Right atrium auricular region (tissue), 2 donors: ENCODE data around the gene MCM3. TPM values are rescaled to one million over a fixed set of nuclear protein-coding genes. Genes with fewer than 3 reads are reported as not detected.

ENCODE experiments used
- DNase-seq: peaks from one replicate; pipeline ENCODE4 v3.0.0-alpha.2; 2019; ENCODE audit warnings: low spot score
- H3K27ac ChIP-seq, 2 donors: fragments of 200-600 bp; sonication (generic); 1 replicate in 1 of 2; 2 replicates in 1 of 2; pipeline ENCODE4 v1.5.1; 2016 to 2019
- H3K27me3 ChIP-seq, 2 donors: fragments of 200-600 bp; sonication (generic); one replicate each; pipeline versions ENCODE4 v1.5.1 to v1.6.0; 2017 to 2019
- H3K36me3 ChIP-seq: fragments of 200-600 bp; sonication (generic); one replicate; pipeline ENCODE4 v1.5.1; 2016
- H3K4me1 ChIP-seq, 2 donors: fragments of 200-600 bp; sonication (generic); one replicate each; pipeline versions ENCODE4 v1.5.1 to v1.6.0; 2017 to 2019
- H3K4me3 ChIP-seq, 2 donors: fragments of 200-600 bp; sonication (generic); 1 replicate in 1 of 2; 2 replicates in 1 of 2; pipeline ENCODE4 v1.5.1; 2017 to 2019; ENCODE audit warnings: mild to moderate bottlenecking in 1 of 2, moderate library complexity in 1 of 2
- H3K9me3 ChIP-seq, 2 donors: fragments of 200-600 bp; sonication (generic); one replicate each; pipeline ENCODE4 v1.5.1; 2019
- total RNA-seq, 2 donors: library from RNA; depleted of rRNA; stranded (reverse); fragments of >200 nt; gene quantifications; one replicate each; pipeline ENCODE4 v1.1.0, GENCODE V29; 2016
- TF ChIP-seq, protein P1 (sequence below), 2 donors: fragments of 200-600 bp; sonication (generic); IDR thresholded peaks; one replicate each; pipeline ENCODE4 v1.5.1; 2019; ENCODE audit warnings: antibody characterized with exemption in 2 of 2

The MCM3 gene
- total RNA-seq, 2 donors from 2014 or later, result 18.5 to 20.8 TPM

- Histone ChIP-seq H3K4me3 (no peak overlapping the region), H3K27me3 (no peaks in the 10 kb centered on the region), H3K4me1 (no peaks in the 10 kb centered on the region), H3K9me3 (no peaks in the 10 kb centered on the region), H3K36me3 (peaks cover 18% of the 10 kb centered on the region), H3K27ac (no peak overlapping the region)
- TF ChIP-seq, protein P1, sequence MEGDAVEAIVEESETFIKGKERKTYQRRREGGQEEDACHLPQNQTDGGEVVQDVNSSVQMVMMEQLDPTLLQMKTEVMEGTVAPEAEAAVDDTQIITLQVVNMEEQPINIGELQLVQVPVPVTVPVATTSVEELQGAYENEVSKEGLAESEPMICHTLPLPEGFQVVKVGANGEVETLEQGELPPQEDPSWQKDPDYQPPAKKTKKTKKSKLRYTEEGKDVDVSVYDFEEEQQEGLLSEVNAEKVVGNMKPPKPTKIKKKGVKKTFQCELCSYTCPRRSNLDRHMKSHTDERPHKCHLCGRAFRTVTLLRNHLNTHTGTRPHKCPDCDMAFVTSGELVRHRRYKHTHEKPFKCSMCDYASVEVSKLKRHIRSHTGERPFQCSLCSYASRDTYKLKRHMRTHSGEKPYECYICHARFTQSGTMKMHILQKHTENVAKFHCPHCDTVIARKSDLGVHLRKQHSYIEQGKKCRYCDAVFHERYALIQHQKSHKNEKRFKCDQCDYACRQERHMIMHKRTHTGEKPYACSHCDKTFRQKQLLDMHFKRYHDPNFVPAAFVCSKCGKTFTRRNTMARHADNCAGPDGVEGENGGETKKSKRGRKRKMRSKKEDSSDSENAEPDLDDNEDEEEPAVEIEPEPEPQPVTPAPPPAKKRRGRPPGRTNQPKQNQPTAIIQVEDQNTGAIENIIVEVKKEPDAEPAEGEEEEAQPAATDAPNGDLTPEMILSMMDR (IDR thresholded peaks at IDR 0.05), result no peak
- DNase-seq, result no peak
Measured at GRCh38 chr6:52260634-52261033, 23.9 kb downstream of the MCM3 start.

GRCh38 chr6:52255434-52255833, 29.1 kb downstream of the MCM3 start:
- DNase-seq, result no peak
- Histone ChIP-seq H3K27ac (no peak overlapping the region), H3K9me3 (no peaks in the 10 kb centered on the region), H3K36me3 (no peaks in the 10 kb centered on the region), H3K4me1 (no peaks in the 10 kb centered on the region), H3K27me3 (no peaks in the 10 kb centered on the region), H3K4me3 (no peak overlapping the region)
- TF ChIP-seq, protein P1 (IDR thresholded peaks at IDR 0.05), result no peak

- H3K9me3 ChIP-seq, result no peaks in the 10 kb centered on the region
- no peak for DNase-seq
- no peak overlapping the region for H3K4me3 ChIP-seq
- no peak overlapping the region for H3K27ac ChIP-seq
- no peaks in the 10 kb centered on the region for H3K4me1 ChIP-seq
- TF ChIP-seq, protein P1 (IDR thresholded peaks at IDR 0.05), result no peak
- no peaks in the 10 kb centered on the region for H3K36me3 ChIP-seq
- H3K27me3 ChIP-seq, result no peaks in the 10 kb centered on the region
Measured at GRCh38 chr6:52254731-52255378, 29.7 kb downstream of the MCM3 start.

DNA sequence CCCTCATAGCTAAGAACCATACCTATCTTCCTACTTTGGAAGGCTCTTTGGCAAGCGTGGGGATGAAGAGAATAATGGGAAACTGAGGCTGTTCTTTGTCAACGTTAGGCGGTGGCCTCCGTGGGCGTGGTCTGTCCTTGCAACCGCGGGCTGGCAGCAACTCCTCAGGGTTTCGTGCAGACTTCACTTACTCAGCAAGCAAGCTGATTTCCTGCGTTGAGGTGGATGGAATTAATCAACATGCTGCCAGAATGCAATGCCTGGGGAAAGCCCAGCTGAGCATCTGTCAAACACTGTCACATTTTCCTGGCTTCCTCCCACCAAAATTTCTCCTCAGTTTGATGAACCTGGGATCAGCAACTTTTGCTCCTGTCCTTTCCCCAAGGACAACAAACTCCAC, 31.0 kb downstream of the MCM3 start:
- H3K4me3 ChIP-seq, result no peak overlapping the region
- H3K4me1 ChIP-seq, result no peaks in the 10 kb centered on the region
- TF ChIP-seq, protein P1 (IDR thresholded peaks at IDR 0.05), result no peak
- no peak overlapping the region for H3K27ac ChIP-seq
- H3K27me3 ChIP-seq, result no peaks in the 10 kb centered on the region
- H3K9me3 ChIP-seq, result no peaks in the 10 kb centered on the region
- no peak for DNase-seq
- H3K36me3 ChIP-seq, result no peaks in the 10 kb centered on the region

GRCh38 chr6:52251113-52251512, 33.4 kb downstream of the MCM3 start:
- Histone ChIP-seq H3K4me3 (no peak overlapping the region), H3K27ac (no peak overlapping the region), H3K27me3 (no peaks in the 10 kb centered on the region), H3K9me3 (no peaks in the 10 kb centered on the region), H3K4me1 (no peaks in the 10 kb centered on the region), H3K36me3 (no peaks in the 10 kb centered on the region)
- TF ChIP-seq, protein P1 (IDR thresholded peaks at IDR 0.05), result no peak
- no peak for DNase-seq

DNA sequence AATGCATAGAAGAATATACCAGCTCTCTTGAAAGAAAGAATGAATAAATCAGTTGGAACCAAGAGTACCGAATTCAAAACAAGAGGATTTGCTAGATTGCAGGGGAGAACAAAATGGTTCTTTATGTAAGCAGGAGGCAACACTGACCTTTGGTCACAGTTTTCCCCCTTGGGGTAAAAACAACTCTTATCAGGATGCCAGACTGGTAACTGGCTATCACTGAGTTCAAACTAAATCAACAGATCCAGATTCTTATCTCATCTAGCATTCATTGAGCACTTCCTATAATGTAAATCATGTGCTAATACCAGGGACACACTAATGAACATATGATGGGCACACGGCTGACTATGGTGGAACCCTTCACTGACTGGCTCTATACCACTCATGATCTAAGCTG, 35.5 kb downstream of the MCM3 start:
- Histone ChIP-seq H3K36me3 (no peaks in the 10 kb centered on the region), H3K4me3 (no peak overlapping the region), H3K4me1 (no peaks in the 10 kb centered on the region), H3K27me3 (no peaks in the 10 kb centered on the region), H3K27ac (no peak overlapping the region), H3K9me3 (no peaks in the 10 kb centered on the region)
- TF ChIP-seq, protein P1 (IDR thresholded peaks at IDR 0.05), result no peak
- no peak for DNase-seq
